Upper lobe of right lung (tissue), 1 donor: ENCODE data around the gene MPV17L2. TPM values are rescaled to one million over a fixed set of nuclear protein-coding genes. Genes with fewer than 3 reads are reported as not detected.

ENCODE experiments used
- ATAC-seq: fragments of 200-7000 bp; cut with Tn5 transposase; one replicate; pipeline ENCODE4 v1.9.1; 2020; ENCODE audit warnings: mild to moderate bottlenecking, moderate library complexity
- DNase-seq: peaks from one replicate; pipeline ENCODE4 v3.0.0-alpha.2; 2020
- H3K27ac ChIP-seq: fragments of 200-600 bp; one replicate; pipeline ENCODE4 v1.8.0; 2022
- H3K27me3 ChIP-seq: fragments of 200-600 bp; one replicate; pipeline ENCODE4 v1.8.0; 2022; ENCODE audit warnings: mild to moderate bottlenecking
- H3K36me3 ChIP-seq: fragments of 200-600 bp; one replicate; pipeline ENCODE4 v1.8.0; 2022
- H3K4me1 ChIP-seq: fragments of 200-600 bp; one replicate; pipeline ENCODE4 v1.8.0; 2022
- H3K4me3 ChIP-seq: fragments of 200-600 bp; one replicate; pipeline ENCODE4 v1.8.0; 2022; ENCODE audit warnings: mild to moderate bottlenecking
- H3K9me3 ChIP-seq: fragments of 200-600 bp; one replicate; pipeline ENCODE4 v1.8.0; 2022
- CTCF ChIP-seq: fragments of 200-600 bp; IDR thresholded peaks from one replicate; pipeline ENCODE4 v1.8.0; 2022; ENCODE audit warnings: antibody characterized with exemption
- intact Hi-C: fragments of 100-400 bp; cut with DNase I; formaldehyde crosslinking; loops from one replicate; pipeline ENCODE4 v1.11.0; 2022
- total RNA-seq: library from RNA; stranded (reverse); fragmentation: NEBNext Ultra II Directional; extraction: Animal tissue kit (Norgen Biotek cat#: 25700); gene quantifications from one replicate; pipeline ENCODE4 v1.2.1, GENCODE V29; 2021
- donor health status: DM: no; HTN: yes; CAD: no; lungs with severe emphysema.

MPV17L2 gene
- total RNA-seq, 1 donor from 2014 or later: 8.2 TPM

- peaks cover 21% of the 10 kb centered on the region for H3K4me1 ChIP-seq
- no peaks in the 10 kb centered on the region for H3K27me3 ChIP-seq
- DNase-seq (peak; percentile 76), ATAC-seq (peak; percentile 32)
- H3K4me3 ChIP-seq: no peak overlapping the region
- intact Hi-C loops: no loop called here
- no peak for TF ChIP-seq CTCF
- H3K9me3 ChIP-seq: no peaks in the 10 kb centered on the region
- peaks cover 25% of the 10 kb centered on the region for H3K36me3 ChIP-seq
- peak overlapping the region; percentile 75 for H3K27ac ChIP-seq
These were observed 22.2 kb upstream of the MPV17L2 start for GRCh38 chr19:18170714-18171255.

GRCh38 chr19:18171605-18172327 lies 21.3 kb upstream of the MPV17L2 start:
- no peak for TF ChIP-seq CTCF
- ATAC-seq: no peak
- Histone ChIP-seq H3K4me1 (peaks cover 21% of the 10 kb centered on the region), H3K27ac (peak overlapping the region; percentile 75), H3K4me3 (no peak overlapping the region), H3K9me3 (no peaks in the 10 kb centered on the region), H3K27me3 (no peaks in the 10 kb centered on the region), H3K36me3 (peaks cover 16% of the 10 kb centered on the region)
- intact Hi-C loops: no loop called here
- peak; percentile 72 for DNase-seq

- intact Hi-C loops: no loop called here
- H3K36me3 ChIP-seq: peaks cover 14% of the 10 kb centered on the region
- ATAC-seq (no peak), DNase-seq (no peak)
- H3K9me3 ChIP-seq: no peaks in the 10 kb centered on the region
- peaks cover 21% of the 10 kb centered on the region for H3K4me1 ChIP-seq
- no peak for TF ChIP-seq CTCF
- peak overlapping the region; percentile 60 for H3K27ac ChIP-seq
- no peak overlapping the region for H3K4me3 ChIP-seq
- H3K27me3 ChIP-seq: no peaks in the 10 kb centered on the region
These were observed 20.5 kb upstream of the MPV17L2 start for GRCh38 chr19:18172331-18173053.

- peak; percentile 64 for ATAC-seq
- no peak for TF ChIP-seq CTCF
- H3K4me1 ChIP-seq: peaks cover 21% of the 10 kb centered on the region
- no peaks in the 10 kb centered on the region for H3K27me3 ChIP-seq
- intact Hi-C loops: no loop called here
- peaks cover 18% of the 10 kb centered on the region for H3K36me3 ChIP-seq
- H3K27ac ChIP-seq: peak overlapping the region; percentile 78
- peak overlapping the region; percentile 77 for H3K4me3 ChIP-seq
- DNase-seq: peak; percentile 91
- no peaks in the 10 kb centered on the region for H3K9me3 ChIP-seq
These were observed 19.9 kb upstream of the MPV17L2 start for GRCh38 chr19:18173054-18173571.

GRCh38 chr19:18173572-18174288 lies 19.3 kb upstream of the MPV17L2 start, which contains the start of gene IFI30:
Gene IFI30 (plus strand): TSS chr19:18173813. CDS start chr19:18173842, 29 bp downstream.
- H3K36me3 ChIP-seq: peaks cover 18% of the 10 kb centered on the region
- H3K4me1 ChIP-seq: peaks cover 21% of the 10 kb centered on the region
- intact Hi-C loops: no loop called here
- no peaks in the 10 kb centered on the region for H3K27me3 ChIP-seq
- peak within 1 kb of the TSS; percentile 77 for H3K4me3 ChIP-seq
- H3K27ac ChIP-seq: peak within 1 kb of the TSS; percentile 78
- DNase-seq: peak; percentile 95
- H3K9me3 ChIP-seq: no peaks in the 10 kb centered on the region
- peak; percentile 86 for ATAC-seq
- TF ChIP-seq CTCF: no peak
